ENCODE results near the gene ANXA4.
"Not testable (repeated sequence)": the region's sequence is repeated elsewhere in the genome, so short reads cannot be mapped to it uniquely, and the experiment has no call there.

ANXA4 gene

GRCh38 chr2:69773206-69773605, 31.3 kb downstream of the ANXA4 start:
- H3K9me3 Mint-ChIP-seq: no peaks in the 10 kb centered on the region
- peaks cover 4% of the 10 kb centered on the region for H3K36me3 Mint-ChIP-seq (ENCODE audit: low read depth)
- peak overlapping the region; percentile 81 for H3K27ac Mint-ChIP-seq
- peaks cover 74% of the 10 kb centered on the region for H3K4me1 Mint-ChIP-seq (ENCODE audit: low read depth)
- peak overlapping the region; percentile 18 for H3K4me3 Mint-ChIP-seq
- H3K27me3 Mint-ChIP-seq: no peaks in the 10 kb centered on the region

GRCh38 chr2:69774258-69774983, 32.5 kb downstream of the ANXA4 start:
- not testable (repeated sequence) for H3K27me3 Mint-ChIP-seq; H3K4me3 Mint-ChIP-seq; H3K9me3 Mint-ChIP-seq; H3K36me3 Mint-ChIP-seq (ENCODE audit: low read depth)
- Mint-ChIP-seq H3K4me1 (ENCODE audit: low read depth) (peaks cover 68% of the 10 kb centered on the region), H3K27ac (peak overlapping the region; percentile 92)

- Mint-ChIP-seq H3K36me3 (ENCODE audit: low read depth) (no peaks in the 10 kb centered on the region), H3K9me3 (no peaks in the 10 kb centered on the region), H3K27me3 (no peaks in the 10 kb centered on the region), H3K27ac (peak overlapping the region; percentile 92), H3K4me3 (peak overlapping the region; percentile 50), H3K4me1 (ENCODE audit: low read depth) (peaks cover 65% of the 10 kb centered on the region)
These were observed 33.3 kb downstream of the ANXA4 start for GRCh38 chr2:69774984-69775982.

GRCh38 chr2:69776886-69777785, 35.2 kb downstream of the ANXA4 start:
- Mint-ChIP-seq H3K4me1 (ENCODE audit: low read depth) (peaks cover 50% of the 10 kb centered on the region), H3K27ac (no peak overlapping the region), H3K9me3 (no peaks in the 10 kb centered on the region), H3K36me3 (ENCODE audit: low read depth) (no peaks in the 10 kb centered on the region), H3K27me3 (no peaks in the 10 kb centered on the region), H3K4me3 (no peak overlapping the region)

GRCh38 chr2:69777786-69778105, 35.8 kb downstream of the ANXA4 start:
- no peak overlapping the region for H3K27ac Mint-ChIP-seq
- no peaks in the 10 kb centered on the region for H3K36me3 Mint-ChIP-seq (ENCODE audit: low read depth)
- no peak overlapping the region for H3K4me3 Mint-ChIP-seq
- H3K9me3 Mint-ChIP-seq: no peaks in the 10 kb centered on the region
- no peaks in the 10 kb centered on the region for H3K27me3 Mint-ChIP-seq
- H3K4me1 Mint-ChIP-seq (ENCODE audit: low read depth): peaks cover 44% of the 10 kb centered on the region

GRCh38 chr2:69779258-69780001, 37.5 kb downstream of the ANXA4 start:
- no peak overlapping the region for H3K4me3 Mint-ChIP-seq
- no peak overlapping the region for H3K27ac Mint-ChIP-seq
- H3K27me3 Mint-ChIP-seq: no peaks in the 10 kb centered on the region
- H3K4me1 Mint-ChIP-seq (ENCODE audit: low read depth): peaks cover 27% of the 10 kb centered on the region
- H3K9me3 Mint-ChIP-seq: no peaks in the 10 kb centered on the region
- H3K36me3 Mint-ChIP-seq (ENCODE audit: low read depth): no peaks in the 10 kb centered on the region

- Mint-ChIP-seq H3K4me3 (no peak overlapping the region), H3K9me3 (no peaks in the 10 kb centered on the region), H3K27me3 (no peaks in the 10 kb centered on the region), H3K4me1 (ENCODE audit: low read depth) (peaks cover 13% of the 10 kb centered on the region), H3K36me3 (ENCODE audit: low read depth) (no peaks in the 10 kb centered on the region), H3K27ac (no peak overlapping the region)
These were observed 39.0 kb downstream of the ANXA4 start for GRCh38 chr2:69780921-69781320.

GRCh38 chr2:69781321-69782248, 39.7 kb downstream of the ANXA4 start:
- Mint-ChIP-seq H3K4me1 (ENCODE audit: low read depth) (peaks cover 9% of the 10 kb centered on the region), H3K27ac (no peak overlapping the region), H3K36me3 (ENCODE audit: low read depth) (no peaks in the 10 kb centered on the region), H3K27me3 (no peaks in the 10 kb centered on the region), H3K9me3 (no peaks in the 10 kb centered on the region), H3K4me3 (no peak overlapping the region)

GRCh38 chr2:69784228-69784627, 42.3 kb downstream of the ANXA4 start:
- H3K9me3 Mint-ChIP-seq: no peaks in the 10 kb centered on the region
- H3K4me3 Mint-ChIP-seq: no peak overlapping the region
- H3K4me1 Mint-ChIP-seq (ENCODE audit: low read depth): peaks cover 10% of the 10 kb centered on the region
- no peak overlapping the region for H3K27ac Mint-ChIP-seq
- H3K27me3 Mint-ChIP-seq: no peaks in the 10 kb centered on the region
- H3K36me3 Mint-ChIP-seq (ENCODE audit: low read depth): no peaks in the 10 kb centered on the region

- no peaks in the 10 kb centered on the region for H3K36me3 Mint-ChIP-seq (ENCODE audit: low read depth)
- H3K27me3 Mint-ChIP-seq: no peaks in the 10 kb centered on the region
- H3K27ac Mint-ChIP-seq: no peak overlapping the region
- no peak overlapping the region for H3K4me3 Mint-ChIP-seq
- no peaks in the 10 kb centered on the region for H3K9me3 Mint-ChIP-seq
- H3K4me1 Mint-ChIP-seq (ENCODE audit: low read depth): peaks cover 14% of the 10 kb centered on the region
These were observed 43.4 kb downstream of the ANXA4 start for GRCh38 chr2:69785358-69785757.

- H3K4me3 Mint-ChIP-seq: no peak overlapping the region
- H3K27me3 Mint-ChIP-seq: no peaks in the 10 kb centered on the region
- peaks cover 21% of the 10 kb centered on the region for H3K4me1 Mint-ChIP-seq (ENCODE audit: low read depth)
- no peaks in the 10 kb centered on the region for H3K9me3 Mint-ChIP-seq
- H3K36me3 Mint-ChIP-seq (ENCODE audit: low read depth): no peaks in the 10 kb centered on the region
- no peak overlapping the region for H3K27ac Mint-ChIP-seq
These were observed 44.2 kb downstream of the ANXA4 start for GRCh38 chr2:69786052-69786560.

- Mint-ChIP-seq H3K27me3 (no peaks in the 10 kb centered on the region), H3K4me3 (no peak overlapping the region), H3K27ac (peak overlapping the region; percentile 54)
These were observed 47.3 kb downstream of the ANXA4 start for GRCh38 chr2:69789175-69789721.

More at GRCh38 chr2:69789175-69789721, 47.3 kb downstream of the ANXA4 start:
- no peaks in the 10 kb centered on the region for H3K9me3 Mint-ChIP-seq
- H3K4me1 Mint-ChIP-seq (ENCODE audit: low read depth): peaks cover 21% of the 10 kb centered on the region
- H3K36me3 Mint-ChIP-seq (ENCODE audit: low read depth): no peaks in the 10 kb centered on the region
